HG03469 (cell line): ENCODE measurements around the gene PSTPIP2.
"Not testable (repeated sequence)": the region's sequence is repeated elsewhere in the genome, so short reads cannot be mapped to it uniquely, and the experiment has no call there.

Experiments
- ATAC-seq: cut with Tn5 transposase; IDR thresholded peaks from one replicate; pipeline ENCODE4 v1.9.1; 2021; ENCODE audit warnings: mild to moderate bottlenecking, moderate library complexity, moderate number of reproducible peaks; ENCODE audit not compliant: unreplicated experiment

Gene PSTPIP2

GRCh38 chr18:46070232-46070631 lies 1.8 kb downstream of the PSTPIP2 start:
- ATAC-seq: no peak

GRCh38 chr18:46069524-46069923 lies 2.5 kb downstream of the PSTPIP2 start:
- ATAC-seq: no peak

- no peak for ATAC-seq
These were observed 3.3 kb downstream of the PSTPIP2 start for GRCh38 chr18:46068763-46069162.

GRCh38 chr18:46067438-46068007 lies 4.5 kb downstream of the PSTPIP2 start:
- ATAC-seq: no peak

GRCh38 chr18:46062781-46063180 lies 9.3 kb downstream of the PSTPIP2 start:
- no peak for ATAC-seq

GRCh38 chr18:46061796-46062195 lies 10.3 kb downstream of the PSTPIP2 start:
- ATAC-seq: no peak

GRCh38 chr18:46061387-46061786 lies 10.7 kb downstream of the PSTPIP2 start:
- no peak for ATAC-seq

- no peak for ATAC-seq
These were observed 11.7 kb downstream of the PSTPIP2 start for GRCh38 chr18:46060359-46060841.

- no peak for ATAC-seq
These were observed 16.2 kb downstream of the PSTPIP2 start for GRCh38 chr18:46055838-46056230.

- no peak for ATAC-seq
These were observed 16.9 kb downstream of the PSTPIP2 start for GRCh38 chr18:46054956-46055837.

- no peak for ATAC-seq
These were observed 18.5 kb downstream of the PSTPIP2 start for GRCh38 chr18:46053368-46054095.

- no peak for ATAC-seq
These were observed 20.2 kb downstream of the PSTPIP2 start for GRCh38 chr18:46051731-46052461.

- no peak for ATAC-seq
These were observed 21.8 kb downstream of the PSTPIP2 start for GRCh38 chr18:46050268-46050667.

- no peak for ATAC-seq
These were observed 23.4 kb downstream of the PSTPIP2 start for GRCh38 chr18:46048641-46049040.

GRCh38 chr18:46047369-46047768 lies 24.7 kb downstream of the PSTPIP2 start:
- ATAC-seq: not testable (repeated sequence)

GRCh38 chr18:46046688-46047087 lies 25.4 kb downstream of the PSTPIP2 start:
- ATAC-seq: no peak

- no peak for ATAC-seq
These were observed 25.9 kb downstream of the PSTPIP2 start for GRCh38 chr18:46046126-46046525.

- ATAC-seq: no peak
These were observed 29.4 kb downstream of the PSTPIP2 start for GRCh38 chr18:46042571-46043123.

GRCh38 chr18:46040747-46041104 lies 31.3 kb downstream of the PSTPIP2 start:
- no peak for ATAC-seq

GRCh38 chr18:46040033-46040746 lies 31.9 kb downstream of the PSTPIP2 start:
- ATAC-seq: no peak
